ENCODE results near the gene DKKL1. TPM values are rescaled to one million over a fixed set of nuclear protein-coding genes. Genes with fewer than 3 reads are reported as not detected.

DKKL1 gene
- total RNA-seq, 1 donor from 2014 or later, result 0.58 TPM

DNA sequence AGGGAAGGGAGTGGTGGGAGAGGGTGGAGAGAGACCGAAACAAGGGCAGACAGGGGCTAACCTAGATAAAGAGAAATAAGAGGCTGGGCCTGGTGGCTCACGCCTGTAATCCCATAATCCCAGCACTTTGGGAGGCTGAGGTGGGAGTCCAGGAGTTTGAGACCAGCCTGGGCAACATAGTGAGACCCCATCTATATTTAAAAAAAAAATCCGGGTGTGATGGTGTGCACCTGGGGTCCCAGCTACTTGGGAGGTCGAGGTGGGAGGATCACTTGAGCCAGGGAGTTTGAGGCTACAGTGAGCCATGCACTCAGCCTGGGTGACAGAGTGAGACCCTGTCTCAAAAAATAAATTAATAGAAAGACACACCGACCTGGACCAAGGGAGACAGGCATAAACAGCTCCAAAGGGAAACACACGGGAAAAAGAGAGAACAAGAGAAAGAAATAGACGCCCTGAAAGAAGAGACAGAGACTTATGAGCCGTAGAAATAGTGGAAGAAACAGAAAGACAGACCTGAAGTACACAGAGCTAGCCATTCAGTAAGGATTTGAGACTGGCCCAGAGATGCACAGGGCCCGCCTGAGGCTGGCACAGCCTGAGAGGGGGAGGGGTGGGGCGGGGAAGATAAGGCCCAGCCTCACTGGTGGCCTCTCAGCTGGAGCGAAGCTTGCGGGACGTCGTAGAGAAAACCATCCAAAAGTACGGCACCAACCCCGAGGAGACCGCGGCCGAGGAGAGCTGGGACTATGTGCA lies 26.2 kb upstream of the DKKL1 start:
- TF ChIP-seq, protein P1, sequence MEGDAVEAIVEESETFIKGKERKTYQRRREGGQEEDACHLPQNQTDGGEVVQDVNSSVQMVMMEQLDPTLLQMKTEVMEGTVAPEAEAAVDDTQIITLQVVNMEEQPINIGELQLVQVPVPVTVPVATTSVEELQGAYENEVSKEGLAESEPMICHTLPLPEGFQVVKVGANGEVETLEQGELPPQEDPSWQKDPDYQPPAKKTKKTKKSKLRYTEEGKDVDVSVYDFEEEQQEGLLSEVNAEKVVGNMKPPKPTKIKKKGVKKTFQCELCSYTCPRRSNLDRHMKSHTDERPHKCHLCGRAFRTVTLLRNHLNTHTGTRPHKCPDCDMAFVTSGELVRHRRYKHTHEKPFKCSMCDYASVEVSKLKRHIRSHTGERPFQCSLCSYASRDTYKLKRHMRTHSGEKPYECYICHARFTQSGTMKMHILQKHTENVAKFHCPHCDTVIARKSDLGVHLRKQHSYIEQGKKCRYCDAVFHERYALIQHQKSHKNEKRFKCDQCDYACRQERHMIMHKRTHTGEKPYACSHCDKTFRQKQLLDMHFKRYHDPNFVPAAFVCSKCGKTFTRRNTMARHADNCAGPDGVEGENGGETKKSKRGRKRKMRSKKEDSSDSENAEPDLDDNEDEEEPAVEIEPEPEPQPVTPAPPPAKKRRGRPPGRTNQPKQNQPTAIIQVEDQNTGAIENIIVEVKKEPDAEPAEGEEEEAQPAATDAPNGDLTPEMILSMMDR (IDR thresholded peaks at IDR 0.05; ENCODE audit: insufficient read depth, low read length, poor library complexity, severe bottlenecking), result no peak

DNA sequence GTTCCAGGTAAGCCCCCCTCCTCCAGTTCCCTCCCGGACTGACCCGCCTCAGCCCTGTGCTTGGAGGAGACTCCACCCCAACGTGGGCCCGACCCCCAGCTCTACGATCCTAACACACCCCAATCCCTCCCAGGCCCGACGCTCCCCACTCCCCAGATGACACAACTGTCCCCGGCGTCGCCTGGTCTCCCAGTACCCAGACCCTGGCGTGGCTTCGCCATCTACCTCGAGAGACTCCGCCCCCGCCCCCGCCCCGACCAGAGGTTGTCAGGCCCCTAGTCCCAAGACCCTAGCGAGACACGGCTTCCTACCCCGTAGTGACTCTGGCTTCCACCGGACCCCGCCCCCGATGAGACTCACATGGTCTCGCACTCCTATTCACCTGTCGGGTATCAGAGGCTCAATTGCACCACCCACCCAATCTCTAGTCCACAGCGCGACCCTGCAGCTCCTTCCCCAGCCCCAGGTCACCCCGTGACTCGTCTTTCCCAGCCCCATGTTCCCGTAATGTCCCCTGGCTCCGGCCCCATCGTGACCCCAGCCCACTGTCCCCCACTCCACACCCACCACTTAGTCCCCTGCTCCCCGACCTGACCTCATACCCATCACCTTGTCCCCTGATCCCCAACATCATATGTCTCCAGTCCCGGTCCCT lies 25.5 kb upstream of the DKKL1 start:
- peaks cover 1% of the 10 kb centered on the region for H3K36me3 ChIP-seq (ENCODE audit: control insufficient read depth, insufficient read depth, low read length)
- no peak for DNase-seq (ENCODE audit: low read depth)
- TF ChIP-seq, protein P1 (IDR thresholded peaks at IDR 0.05; ENCODE audit: insufficient read depth, low read length, poor library complexity, severe bottlenecking), result no peak
- peaks cover 13% of the 10 kb centered on the region for H3K27me3 ChIP-seq (ENCODE audit: control insufficient read depth, insufficient read depth, low read length)
- no peak overlapping the region for H3K4me3 ChIP-seq (ENCODE audit: low read depth, low read length)

More for the DNA sequence above, 26.2 kb upstream of the DKKL1 start:
- peaks cover 1% of the 10 kb centered on the region for H3K36me3 ChIP-seq (ENCODE audit: control insufficient read depth, insufficient read depth, low read length)
- H3K27me3 ChIP-seq (ENCODE audit: control insufficient read depth, insufficient read depth, low read length), result peaks cover 13% of the 10 kb centered on the region
- H3K4me3 ChIP-seq (ENCODE audit: low read depth, low read length), result no peak overlapping the region
- no peak for DNase-seq (ENCODE audit: low read depth)

DNA sequence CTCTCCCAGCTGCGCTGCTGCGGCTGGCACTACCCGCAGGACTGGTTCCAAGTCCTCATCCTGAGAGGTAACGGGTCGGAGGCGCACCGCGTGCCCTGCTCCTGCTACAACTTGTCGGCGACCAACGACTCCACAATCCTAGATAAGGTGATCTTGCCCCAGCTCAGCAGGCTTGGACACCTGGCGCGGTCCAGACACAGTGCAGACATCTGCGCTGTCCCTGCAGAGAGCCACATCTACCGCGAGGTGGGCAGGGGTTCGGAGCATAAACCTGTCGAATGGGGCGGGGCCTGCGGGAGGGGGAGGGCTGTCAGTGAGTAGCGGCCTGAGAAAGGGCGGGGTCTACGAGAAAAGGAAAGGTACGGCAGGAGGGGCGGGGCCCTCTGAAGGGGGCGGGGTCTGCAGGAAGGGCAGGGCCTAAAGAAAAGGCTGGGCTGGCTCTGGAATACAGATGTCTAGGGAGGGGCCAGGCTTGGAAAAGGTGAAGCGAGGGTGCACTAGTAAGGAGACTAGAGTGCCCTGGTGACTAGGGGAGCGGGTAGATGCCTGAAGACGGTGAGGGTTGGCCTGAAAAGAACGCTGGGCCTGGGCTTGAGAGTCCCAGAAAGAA lies 24.9 kb upstream of the DKKL1 start:
- peaks cover 13% of the 10 kb centered on the region for H3K27me3 ChIP-seq (ENCODE audit: control insufficient read depth, insufficient read depth, low read length)
- TF ChIP-seq, protein P1 (IDR thresholded peaks at IDR 0.05; ENCODE audit: insufficient read depth, low read length, poor library complexity, severe bottlenecking), result no peak
- peak overlapping the region; percentile 5 for H3K4me3 ChIP-seq (ENCODE audit: low read depth, low read length)
- H3K36me3 ChIP-seq (ENCODE audit: control insufficient read depth, insufficient read depth, low read length), result peaks cover 1% of the 10 kb centered on the region
- no peak for DNase-seq (ENCODE audit: low read depth)

DNA sequence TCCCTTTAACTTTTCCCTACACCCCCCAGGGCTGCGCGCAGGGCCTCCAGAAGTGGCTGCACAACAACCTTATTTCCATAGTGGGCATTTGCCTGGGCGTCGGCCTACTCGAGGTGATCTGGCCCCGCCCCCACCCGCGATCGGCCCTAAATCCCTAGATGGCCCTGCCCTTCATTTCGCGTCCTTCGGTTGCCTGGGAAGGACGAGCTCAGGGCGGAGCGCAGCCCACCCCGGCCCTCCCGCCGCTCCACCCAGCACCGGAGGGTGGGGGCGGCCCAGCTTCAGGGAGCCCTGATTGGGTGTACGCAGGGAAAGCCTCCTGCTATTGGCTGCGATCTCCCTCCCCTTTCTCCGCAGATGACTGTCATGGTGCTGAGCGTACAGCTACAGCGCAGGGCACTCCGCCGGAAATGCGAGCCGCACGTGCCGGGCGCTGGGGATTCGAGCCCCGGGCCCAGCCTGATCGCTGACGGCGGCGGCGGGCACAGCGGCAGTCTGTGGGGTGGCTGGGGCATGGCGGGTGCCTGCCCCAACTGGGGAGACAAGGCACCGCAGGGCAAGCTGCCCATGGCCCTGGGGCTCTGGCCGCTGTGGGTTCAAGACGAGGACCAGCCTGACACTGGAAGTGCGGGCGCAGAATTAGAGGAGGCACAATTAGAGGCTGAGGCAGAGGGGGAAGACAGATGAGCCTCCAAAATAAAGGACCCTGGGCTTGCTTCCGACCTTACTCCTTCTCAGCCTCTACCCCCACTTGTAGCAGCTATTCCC lies 24.2 kb upstream of the DKKL1 start:
- TF ChIP-seq, protein P1 (IDR thresholded peaks at IDR 0.05; ENCODE audit: insufficient read depth, low read length, poor library complexity, severe bottlenecking), result no peak
- peaks cover 13% of the 10 kb centered on the region for H3K27me3 ChIP-seq (ENCODE audit: control insufficient read depth, insufficient read depth, low read length)
- H3K4me3 ChIP-seq (ENCODE audit: low read depth, low read length), result peak overlapping the region; percentile 5
- peaks cover 1% of the 10 kb centered on the region for H3K36me3 ChIP-seq (ENCODE audit: control insufficient read depth, insufficient read depth, low read length)
- peak; percentile 71 for DNase-seq (ENCODE audit: low read depth)

DNA sequence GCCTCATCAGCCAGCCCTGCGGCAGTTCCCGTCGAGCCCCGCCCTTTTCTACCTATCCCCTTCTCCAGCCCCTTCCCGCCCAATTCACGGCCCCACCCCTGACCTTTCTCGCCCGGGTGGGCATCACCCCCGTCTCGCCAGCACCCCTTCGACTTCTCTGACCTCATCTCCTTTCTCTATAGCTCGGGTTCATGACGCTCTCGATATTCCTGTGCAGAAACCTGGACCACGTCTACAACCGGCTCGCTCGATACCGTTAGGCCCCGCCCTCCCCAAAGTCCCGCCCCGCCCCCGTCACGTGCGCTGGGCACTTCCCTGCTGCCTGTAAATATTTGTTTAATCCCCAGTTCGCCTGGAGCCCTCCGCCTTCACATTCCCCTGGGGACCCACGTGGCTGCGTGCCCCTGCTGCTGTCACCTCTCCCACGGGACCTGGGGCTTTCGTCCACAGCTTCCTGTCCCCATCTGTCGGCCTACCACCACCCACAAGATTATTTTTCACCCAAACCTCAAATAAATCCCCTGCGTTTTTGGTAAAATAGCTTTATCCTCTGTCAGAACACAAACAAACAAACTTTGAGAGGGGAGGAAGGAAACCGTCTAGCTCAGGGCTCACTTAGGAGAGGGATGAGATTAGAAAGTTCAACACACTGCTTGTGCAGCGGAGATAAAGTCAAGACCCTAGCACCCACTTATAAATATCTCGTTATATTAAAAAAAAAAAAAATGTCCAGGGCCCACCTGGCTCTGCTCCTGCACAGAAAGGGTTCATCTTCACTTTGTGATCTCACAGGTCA lies 23.4 kb upstream of the DKKL1 start:
- DNase-seq (ENCODE audit: low read depth), result no peak
- Histone ChIP-seq H3K27me3 (ENCODE audit: control insufficient read depth, insufficient read depth, low read length) (peaks cover 13% of the 10 kb centered on the region), H3K36me3 (ENCODE audit: control insufficient read depth, insufficient read depth, low read length) (peaks cover 4% of the 10 kb centered on the region), H3K4me3 (ENCODE audit: low read depth, low read length) (no peak overlapping the region)
- TF ChIP-seq, protein P1 (IDR thresholded peaks at IDR 0.05; ENCODE audit: insufficient read depth, low read length, poor library complexity, severe bottlenecking), result no peak

Measured in kidney epithelial cell (primary cell).